Measurements from ENCODE around the gene ACBD6.

DNA sequence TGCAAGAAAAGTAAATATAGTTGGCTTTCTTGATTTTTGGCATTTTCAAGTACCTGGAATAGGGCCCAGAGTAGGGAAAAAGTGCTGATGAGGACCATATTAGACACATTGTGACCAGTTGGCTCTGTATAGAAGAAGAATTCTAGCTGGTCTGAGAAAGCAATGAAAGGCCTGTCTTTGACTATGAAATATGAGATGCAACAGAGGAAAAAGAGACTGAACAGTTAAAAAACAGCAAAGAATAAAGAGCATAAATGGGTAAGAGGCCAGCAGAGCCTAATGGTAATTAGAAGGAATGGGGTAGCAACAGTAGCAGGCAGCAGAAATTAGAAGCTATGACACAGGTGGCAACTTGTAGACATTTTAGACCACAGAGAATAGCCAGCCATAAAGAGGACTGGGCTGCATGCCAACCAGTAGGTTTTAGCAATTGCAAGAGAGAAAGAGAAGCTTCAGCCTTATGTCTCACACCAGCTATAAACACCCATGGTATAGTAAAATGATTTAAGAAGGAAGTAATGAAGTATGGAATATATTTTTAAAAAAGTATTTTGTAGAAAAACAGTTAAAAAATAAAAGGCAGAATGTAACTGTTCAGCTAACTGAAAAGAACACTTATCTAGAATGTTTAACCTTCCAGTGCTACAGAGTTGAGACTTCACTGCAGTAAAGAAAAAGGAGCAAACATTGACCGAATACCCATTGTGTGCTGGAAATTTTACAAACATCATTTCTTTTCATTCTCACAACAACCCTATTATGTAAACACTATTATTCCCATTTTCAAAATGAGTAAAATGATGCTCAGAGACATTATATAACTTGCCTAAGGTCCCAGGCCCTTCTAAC lies 158.2 kb downstream of the ACBD6 start:
- TF ChIP-seq, protein P1, sequence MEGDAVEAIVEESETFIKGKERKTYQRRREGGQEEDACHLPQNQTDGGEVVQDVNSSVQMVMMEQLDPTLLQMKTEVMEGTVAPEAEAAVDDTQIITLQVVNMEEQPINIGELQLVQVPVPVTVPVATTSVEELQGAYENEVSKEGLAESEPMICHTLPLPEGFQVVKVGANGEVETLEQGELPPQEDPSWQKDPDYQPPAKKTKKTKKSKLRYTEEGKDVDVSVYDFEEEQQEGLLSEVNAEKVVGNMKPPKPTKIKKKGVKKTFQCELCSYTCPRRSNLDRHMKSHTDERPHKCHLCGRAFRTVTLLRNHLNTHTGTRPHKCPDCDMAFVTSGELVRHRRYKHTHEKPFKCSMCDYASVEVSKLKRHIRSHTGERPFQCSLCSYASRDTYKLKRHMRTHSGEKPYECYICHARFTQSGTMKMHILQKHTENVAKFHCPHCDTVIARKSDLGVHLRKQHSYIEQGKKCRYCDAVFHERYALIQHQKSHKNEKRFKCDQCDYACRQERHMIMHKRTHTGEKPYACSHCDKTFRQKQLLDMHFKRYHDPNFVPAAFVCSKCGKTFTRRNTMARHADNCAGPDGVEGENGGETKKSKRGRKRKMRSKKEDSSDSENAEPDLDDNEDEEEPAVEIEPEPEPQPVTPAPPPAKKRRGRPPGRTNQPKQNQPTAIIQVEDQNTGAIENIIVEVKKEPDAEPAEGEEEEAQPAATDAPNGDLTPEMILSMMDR (IDR thresholded peaks at IDR 0.05), result no peak
- TF ChIP-seq EZH2 (IDR thresholded peaks at IDR 0.05; ENCODE audit: borderline replicate concordance, insufficient read depth, low read depth, low read length, poor library complexity, severe bottlenecking), result no peak

Measured in B cell (primary cell).